SK-N-MC (cell line): ENCODE measurements around the gene REXO5.

ENCODE experiments used
- DNase-seq: peaks from one replicate; pipeline ENCODE4 v3.0.0-alpha.2; 2011; ENCODE audit warnings: low read depth, low spot score
- H3K27ac ChIP-seq: fragments of 200-600 bp; sonication (generic); 2 replicates; pipeline ENCODE4 v1.5.1; 2016; ENCODE audit warnings: mixed run types
- H3K36me3 ChIP-seq: fragments of 200-600 bp; sonication (generic); 2 replicates; pipeline ENCODE4 v1.6.1; 2017; ENCODE audit warnings: antibody characterized with exemption, low read length, mixed read lengths; ENCODE audit not compliant: insufficient read depth
- H3K4me3 ChIP-seq: fragments of 200-600 bp; sonication (generic); 2 replicates; pipeline ENCODE4 v1.5.1; 2016
- H3K9ac ChIP-seq: fragments of 200-600 bp; sonication (generic); 2 replicates; pipeline ENCODE4 v1.8.0; 2017; ENCODE audit warnings: mixed run types, mixed read lengths; ENCODE audit not compliant: insufficient read length
- H3K9me3 ChIP-seq: fragments of 200-600 bp; sonication (generic); 2 replicates; pipeline ENCODE4 v1.6.1; 2017; ENCODE audit warnings: low read depth, mild to moderate bottlenecking, antibody characterized with exemption, low read length, moderate library complexity, mixed read lengths
- EZH2 ChIP-seq: fragments of 200-600 bp; sonication (generic); IDR thresholded peaks from one replicate; pipeline ENCODE4 v1.6.1; 2017; ENCODE audit warnings: antibody characterized with exemption
- FOXP2 ChIP-seq: optimal IDR thresholded peaks from 2 replicates; pipeline ENCODE3; 2011; ENCODE audit warnings: mild to moderate bottlenecking, moderate library complexity; ENCODE audit not compliant: insufficient read depth; ENCODE audit errors: extremely low read length, control extremely low read depth
- POLR2AphosphoS5 ChIP-seq: IDR thresholded peaks from 2 replicates; pipeline ENCODE4 v1.6.1; 2012; ENCODE audit warnings: mild to moderate bottlenecking, low read depth, low read length, borderline replicate concordance

Gene REXO5

DNA sequence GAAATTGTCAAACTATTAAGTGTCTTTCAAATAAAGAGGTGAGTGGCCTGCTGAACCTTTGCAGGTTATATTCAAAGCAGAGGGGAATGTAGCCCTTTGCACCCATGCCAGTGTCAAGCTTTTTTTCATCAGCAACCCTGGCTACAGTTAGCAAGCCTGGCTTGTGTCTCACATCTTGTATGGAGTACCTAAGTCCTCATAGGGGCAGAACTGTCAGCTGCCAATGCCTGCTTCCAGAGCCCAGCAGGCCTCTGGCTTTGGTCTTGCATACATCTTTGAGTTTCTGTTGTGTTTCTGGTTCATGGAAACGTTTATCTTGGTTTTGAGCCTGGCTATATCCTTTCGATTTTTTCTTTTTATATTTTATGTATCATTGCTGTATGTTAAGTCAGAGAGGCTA is 26.8 kb downstream of the REXO5 start:
- H3K36me3 ChIP-seq: peaks cover 9% of the 10 kb centered on the region
- DNase-seq: no peak
- no peaks in the 10 kb centered on the region for H3K9me3 ChIP-seq
- H3K4me3 ChIP-seq: no peak overlapping the region
- TF ChIP-seq POLR2AphosphoS5: no peak
- TF ChIP-seq FOXP2: no peak
- TF ChIP-seq EZH2: no peak
- no peak overlapping the region for H3K9ac ChIP-seq
- H3K27ac ChIP-seq: no peak overlapping the region

GRCh38 chr16:20838240-20838639 is 31.9 kb downstream of the REXO5 start:
- no peak for DNase-seq
- peaks cover 9% of the 10 kb centered on the region for H3K36me3 ChIP-seq
- TF ChIP-seq EZH2 (no peak), FOXP2 (no peak), POLR2AphosphoS5 (no peak)
- H3K4me3 ChIP-seq: no peak overlapping the region
- no peaks in the 10 kb centered on the region for H3K9me3 ChIP-seq
- no peak overlapping the region for H3K9ac ChIP-seq
- no peak overlapping the region for H3K27ac ChIP-seq

GRCh38 chr16:20839504-20839903 is 33.2 kb downstream of the REXO5 start:
- H3K27ac ChIP-seq: no peak overlapping the region
- TF ChIP-seq EZH2 (no peak), POLR2AphosphoS5 (no peak), FOXP2 (no peak)
- H3K9ac ChIP-seq: no peak overlapping the region
- peaks cover 9% of the 10 kb centered on the region for H3K36me3 ChIP-seq
- no peak for DNase-seq
- H3K4me3 ChIP-seq: no peak overlapping the region
- H3K9me3 ChIP-seq: no peaks in the 10 kb centered on the region

DNA sequence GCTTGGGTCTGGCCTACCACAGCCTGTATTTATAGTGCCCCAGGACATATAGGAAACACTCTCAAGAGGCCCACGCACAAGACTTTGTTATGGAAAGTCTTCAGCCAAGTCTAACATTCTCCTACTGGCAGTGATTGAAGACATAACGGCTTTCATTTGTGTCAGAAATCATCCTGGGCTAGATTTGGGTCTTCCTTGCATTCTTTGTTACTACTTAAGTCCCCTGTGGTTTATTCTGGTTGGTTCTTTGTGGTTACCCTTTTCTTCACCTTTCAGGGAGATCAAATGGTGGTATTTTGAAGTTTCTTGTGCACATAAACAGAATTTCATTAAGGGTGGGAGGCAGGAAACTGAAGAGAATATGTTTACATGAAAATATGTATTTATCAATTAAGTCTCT is 37.7 kb downstream of the REXO5 start:
- no peak overlapping the region for H3K4me3 ChIP-seq
- no peaks in the 10 kb centered on the region for H3K36me3 ChIP-seq
- TF ChIP-seq EZH2 (no peak), FOXP2 (no peak), POLR2AphosphoS5 (no peak)
- no peak overlapping the region for H3K9ac ChIP-seq
- no peaks in the 10 kb centered on the region for H3K9me3 ChIP-seq
- no peak overlapping the region for H3K27ac ChIP-seq
- no peak for DNase-seq

DNA sequence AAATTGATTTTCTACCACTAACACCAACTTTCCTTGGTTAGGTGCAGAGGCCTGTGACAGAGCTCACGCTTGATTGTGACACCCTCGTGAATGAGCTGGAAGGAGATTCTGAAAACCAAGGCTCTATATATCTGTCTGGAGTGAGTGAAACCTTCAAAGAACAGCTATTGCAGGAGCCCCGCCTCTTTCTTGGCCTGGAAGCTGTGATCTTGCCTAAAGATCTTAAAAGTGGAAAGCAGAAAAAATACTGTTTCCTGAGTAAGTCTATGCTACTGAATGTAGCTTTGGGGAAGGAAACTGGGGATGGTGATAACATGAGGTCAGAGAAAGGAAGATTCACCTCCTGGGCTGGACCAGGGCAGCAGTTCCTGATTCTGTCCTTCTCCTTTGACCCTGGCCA is 38.3 kb downstream of the REXO5 start:
- H3K4me3 ChIP-seq: no peak overlapping the region
- no peak overlapping the region for H3K9ac ChIP-seq
- H3K36me3 ChIP-seq: no peaks in the 10 kb centered on the region
- no peak overlapping the region for H3K27ac ChIP-seq
- no peak for DNase-seq
- no peak for TF ChIP-seq FOXP2
- TF ChIP-seq EZH2: no peak
- no peak for TF ChIP-seq POLR2AphosphoS5
- no peaks in the 10 kb centered on the region for H3K9me3 ChIP-seq

- Histone ChIP-seq H3K36me3 (no peaks in the 10 kb centered on the region), H3K27ac (no peak overlapping the region), H3K4me3 (no peak overlapping the region), H3K9ac (no peak overlapping the region), H3K9me3 (no peaks in the 10 kb centered on the region)
- no peak for DNase-seq
- TF ChIP-seq FOXP2 (no peak), POLR2AphosphoS5 (no peak), EZH2 (no peak)
These were observed 39.7 kb downstream of the REXO5 start for GRCh38 chr16:20846030-20846429.

- Histone ChIP-seq H3K9ac (no peak overlapping the region), H3K36me3 (no peaks in the 10 kb centered on the region), H3K27ac (no peak overlapping the region), H3K4me3 (no peak overlapping the region), H3K9me3 (no peaks in the 10 kb centered on the region)
- TF ChIP-seq EZH2: no peak
- no peak for TF ChIP-seq POLR2AphosphoS5
- no peak for TF ChIP-seq FOXP2
- DNase-seq: no peak
These were observed 40.2 kb downstream of the REXO5 start for GRCh38 chr16:20846551-20846950.

- no peak for DNase-seq
- H3K36me3 ChIP-seq: no peaks in the 10 kb centered on the region
- H3K9ac ChIP-seq: no peak overlapping the region
- TF ChIP-seq EZH2 (no peak), POLR2AphosphoS5 (no peak), FOXP2 (no peak)
- H3K9me3 ChIP-seq: no peaks in the 10 kb centered on the region
- no peak overlapping the region for H3K4me3 ChIP-seq
- no peak overlapping the region for H3K27ac ChIP-seq
These were observed 41.2 kb downstream of the REXO5 start for GRCh38 chr16:20847550-20847949.

- Histone ChIP-seq H3K27ac (no peak overlapping the region), H3K9ac (no peak overlapping the region), H3K4me3 (no peak overlapping the region), H3K36me3 (no peaks in the 10 kb centered on the region), H3K9me3 (no peaks in the 10 kb centered on the region)
- DNase-seq: peak; percentile 10
- TF ChIP-seq EZH2: no peak
- TF ChIP-seq FOXP2: no peak
- TF ChIP-seq POLR2AphosphoS5: no peak
These were observed 43.5 kb downstream of the REXO5 start for GRCh38 chr16:20849589-20850390.
